HL-60 (cell line): ENCODE data around the gene FAM98C.

Source experiments
- DNase-seq, 2 experiments: peaks; one replicate each; pipeline ENCODE4 v3.0.0-alpha.2; 2010 to 2020; ENCODE audit warnings: low read depth in 1 of 2, low spot score in 1 of 2
- H3K27ac ChIP-seq: fragments of 250-450 bp; sonication (Bioruptor Pico); replicated peaks from 2 replicates; pipeline ENCODE4 v1.5.1; 2020; ENCODE audit warnings: mild to moderate bottlenecking, moderate library complexity
- H3K27me3 ChIP-seq: fragments of 250-450 bp; sonication (Bioruptor Pico); 2 replicates; pipeline ENCODE4 v1.5.1; 2021; ENCODE audit warnings: mild to moderate bottlenecking, moderate library complexity; ENCODE audit not compliant: insufficient read depth, poor library complexity, severe bottlenecking
- H3K4me3 ChIP-seq: replicated peaks from 2 replicates; pipeline ENCODE4 v1.5.1; 2011; ENCODE audit warnings: mild to moderate bottlenecking, control low read depth, low read length; ENCODE audit not compliant: insufficient read depth
- CTCF ChIP-seq: IDR thresholded peaks from one replicate; pipeline ENCODE4 v1.5.1; 2011; ENCODE audit warnings: low read length, control low read depth, inconsistent platforms; ENCODE audit not compliant: insufficient read depth
- GABPA ChIP-seq: IDR thresholded peaks from 2 replicates; pipeline ENCODE4 v1.6.1; 2012; ENCODE audit warnings: low read depth
- POLR2AphosphoS5 ChIP-seq: IDR thresholded peaks from 2 replicates; pipeline ENCODE4 v1.6.1; 2012; ENCODE audit warnings: low read depth
- REST ChIP-seq: IDR thresholded peaks from 2 replicates; pipeline ENCODE4 v1.6.1; 2012; ENCODE audit warnings: low read depth; ENCODE audit not compliant: insufficient replicate concordance
- SPI1 ChIP-seq: IDR thresholded peaks from 2 replicates; pipeline ENCODE4 v1.6.1; 2012; ENCODE audit warnings: low read depth, mild to moderate bottlenecking, borderline replicate concordance

Gene FAM98C

DNA sequence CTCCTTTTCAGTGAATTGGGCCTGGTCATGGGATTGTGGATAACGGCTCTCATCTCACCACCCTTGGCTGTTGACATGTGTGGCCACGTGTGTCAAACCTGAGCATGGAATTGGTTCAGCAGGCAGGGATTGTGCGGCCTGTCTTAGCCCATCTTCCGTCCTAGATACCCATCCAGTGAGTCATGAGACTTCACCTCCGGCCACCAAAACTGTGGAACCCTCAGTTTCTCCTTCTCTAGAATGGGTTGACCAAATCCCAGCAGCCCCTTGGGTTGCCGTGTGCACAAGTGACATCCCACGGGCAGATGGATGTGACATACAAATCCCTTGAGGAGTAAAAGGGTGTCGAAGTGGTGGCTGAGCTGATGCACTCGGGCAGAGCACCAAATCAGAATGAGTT is 21.8 kb upstream of the FAM98C start:
- H3K27ac ChIP-seq = no peak overlapping the region
- no peaks in the 10 kb centered on the region for H3K27me3 ChIP-seq
- TF ChIP-seq GABPA (no peak), POLR2AphosphoS5 (no peak), CTCF (no peak), SPI1 (no peak), REST (no peak)
- H3K4me3 ChIP-seq = no peak overlapping the region
- DNase-seq = no peak

- H3K27ac ChIP-seq = no peak overlapping the region
- DNase-seq = no peak
- H3K27me3 ChIP-seq = peaks cover 6% of the 10 kb centered on the region
- TF ChIP-seq GABPA = no peak
- TF ChIP-seq REST = no peak
- no peak for TF ChIP-seq POLR2AphosphoS5
- no peak for TF ChIP-seq CTCF
- TF ChIP-seq SPI1 = no peak
- H3K4me3 ChIP-seq = no peak overlapping the region
These were observed 19.7 kb upstream of the FAM98C start for GRCh38 chr19:38383184-38383583.

DNA sequence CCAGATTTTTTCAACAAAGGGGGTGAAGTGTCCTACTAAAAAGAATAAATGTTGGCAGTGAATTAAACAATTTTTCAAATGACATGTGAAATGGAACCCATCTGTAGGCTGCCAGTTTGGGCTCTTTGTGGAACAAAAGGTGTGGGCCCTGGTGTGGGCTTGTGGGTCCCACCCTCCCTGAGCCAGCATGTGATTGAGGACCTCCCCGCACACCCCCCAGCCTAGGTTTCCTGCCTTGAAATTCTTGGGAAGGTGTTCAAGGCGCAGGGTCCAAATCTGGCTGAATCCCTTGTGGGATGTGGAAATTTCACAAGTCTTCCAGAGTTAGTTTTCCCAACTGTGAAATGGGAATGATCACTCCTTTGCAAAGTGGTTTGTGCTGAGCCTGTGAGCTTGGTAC is 19.1 kb upstream of the FAM98C start:
- DNase-seq = no peak
- Histone ChIP-seq H3K4me3 (no peak overlapping the region), H3K27ac (no peak overlapping the region), H3K27me3 (peaks cover 8% of the 10 kb centered on the region)
- no peak for TF ChIP-seq SPI1

DNA sequence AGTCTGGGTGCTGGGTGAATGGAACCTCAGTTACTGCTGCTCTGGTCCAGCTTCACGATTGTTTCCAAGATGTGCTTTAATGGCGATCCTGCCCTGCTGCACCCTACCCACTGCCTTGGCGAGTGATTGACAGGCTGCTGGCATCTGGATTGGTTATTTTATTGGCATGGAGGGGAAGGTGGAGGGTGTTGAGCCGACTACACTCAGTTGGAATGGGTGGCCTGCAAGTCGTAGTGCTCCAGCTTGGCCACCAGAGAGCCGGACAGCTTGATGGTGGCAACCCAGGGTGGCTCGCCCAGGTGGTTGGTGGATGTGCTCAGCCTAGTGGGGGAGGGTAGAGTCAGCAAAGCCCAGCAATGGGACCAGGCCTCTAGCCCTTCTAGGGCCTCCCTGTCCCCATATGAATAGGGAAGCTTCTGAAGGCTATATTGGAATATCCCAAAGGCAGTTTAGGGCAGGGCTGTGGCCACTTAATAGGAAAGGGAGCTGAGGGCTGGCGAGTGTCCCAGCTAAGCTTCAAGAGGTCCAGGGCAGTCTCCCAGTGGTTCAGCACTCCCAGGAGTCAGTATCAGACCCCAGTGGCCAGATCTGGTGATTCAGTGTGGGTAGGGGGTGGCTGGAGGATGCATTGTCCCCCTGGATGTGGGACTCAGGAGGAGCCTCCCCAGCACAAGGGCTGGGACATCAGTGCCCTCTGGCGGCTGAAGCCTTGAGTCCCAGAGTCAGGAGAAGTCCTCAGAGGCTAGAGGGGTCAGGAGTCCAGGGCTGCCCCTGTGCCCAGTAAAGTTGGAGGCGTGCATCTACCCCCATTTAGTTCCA is 18.5 kb upstream of the FAM98C start:
- TF ChIP-seq POLR2AphosphoS5 = no peak; the same call in 1 of the 2 replicates
- TF ChIP-seq CTCF = peak; percentile 14
- TF ChIP-seq REST = no peak
- Histone ChIP-seq H3K27ac (no peak overlapping the region), H3K27me3 (peaks cover 13% of the 10 kb centered on the region)

More for the DNA sequence above, 18.5 kb upstream of the FAM98C start:
- no peak overlapping the region for H3K4me3 ChIP-seq
- no peak for DNase-seq
